ENCODE results near the gene MEG3.

The MEG3 gene

DNA sequence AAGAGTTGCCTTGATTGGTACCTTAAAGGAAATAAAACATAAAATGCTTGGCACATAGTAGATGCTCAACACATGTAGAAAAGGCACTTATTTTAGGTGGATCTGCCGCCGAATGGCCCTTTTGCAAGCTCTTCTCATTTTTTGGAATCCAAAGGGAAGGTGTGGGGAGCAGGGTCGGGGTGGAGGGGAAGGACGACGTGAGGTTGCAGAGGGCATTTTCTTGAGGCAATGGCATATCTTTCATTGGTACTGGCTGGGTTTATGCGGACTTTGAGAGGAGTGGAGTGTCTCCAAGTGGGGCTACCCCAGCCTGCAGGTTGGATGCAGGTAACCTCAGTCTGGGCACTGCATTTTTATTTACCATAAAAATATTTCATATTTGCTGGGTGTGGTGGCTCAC lies 69.5 kb downstream of the MEG3 start:
- DNase-seq (ENCODE audit: low read depth in 2 of 2), result no peak

DNA sequence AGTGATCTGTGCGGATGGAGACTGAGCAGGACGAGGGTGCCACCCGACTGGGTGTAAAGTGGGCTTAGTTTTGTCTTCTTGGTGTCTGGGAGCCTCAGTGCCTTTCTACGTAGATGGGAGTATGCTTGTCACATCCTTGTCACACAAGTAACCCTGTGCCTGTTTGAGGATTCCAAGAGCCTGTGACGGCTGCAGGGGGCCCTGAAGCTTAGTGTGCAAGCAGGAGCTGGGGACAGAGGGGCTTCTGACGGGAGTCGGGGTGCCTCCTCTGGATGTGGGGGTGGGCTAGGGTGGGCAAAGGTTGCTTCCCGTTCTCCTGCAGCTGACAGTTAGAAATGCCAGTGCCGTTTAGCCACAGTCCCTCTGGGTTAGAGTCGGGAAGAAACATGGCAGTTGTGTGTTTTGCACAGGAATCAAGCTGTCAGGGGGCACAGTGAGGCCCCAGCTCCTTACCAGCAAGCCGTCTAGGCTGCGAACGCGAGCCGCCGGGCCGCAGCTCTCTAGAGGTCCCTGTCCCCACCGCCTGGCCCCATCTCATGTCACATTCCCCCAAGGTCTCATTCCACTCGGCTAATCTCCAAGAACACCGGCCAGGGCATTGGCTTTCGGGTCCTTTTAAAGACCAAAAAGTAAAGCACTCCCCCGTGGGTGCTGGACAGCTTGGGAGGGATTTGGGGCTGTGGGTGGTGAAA lies 70.6 kb downstream of the MEG3 start:
- no peak for DNase-seq (ENCODE audit: low read depth in 2 of 2)

DNA sequence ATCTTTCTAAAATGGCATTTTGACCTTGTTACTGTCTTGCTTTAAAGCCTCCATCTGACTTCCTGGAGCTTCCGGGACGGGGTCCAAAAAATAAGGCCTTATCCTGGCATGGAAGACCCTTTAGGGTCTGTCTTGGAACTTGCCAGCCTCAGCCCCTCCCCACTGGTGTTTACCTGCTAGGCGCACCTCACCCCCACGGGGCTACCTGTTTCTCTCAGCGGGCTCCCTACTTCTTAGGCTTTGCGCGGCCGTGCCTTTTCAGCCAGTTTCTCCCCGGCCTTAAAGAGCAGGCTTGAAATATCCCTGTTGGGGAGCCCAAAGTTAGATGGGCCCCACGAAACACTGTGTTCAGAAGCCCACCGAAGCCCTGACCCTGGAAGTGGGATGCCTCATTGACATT lies 72.5 kb downstream of the MEG3 start:
- no peak for DNase-seq (ENCODE audit: low read depth in 2 of 2)

DNA sequence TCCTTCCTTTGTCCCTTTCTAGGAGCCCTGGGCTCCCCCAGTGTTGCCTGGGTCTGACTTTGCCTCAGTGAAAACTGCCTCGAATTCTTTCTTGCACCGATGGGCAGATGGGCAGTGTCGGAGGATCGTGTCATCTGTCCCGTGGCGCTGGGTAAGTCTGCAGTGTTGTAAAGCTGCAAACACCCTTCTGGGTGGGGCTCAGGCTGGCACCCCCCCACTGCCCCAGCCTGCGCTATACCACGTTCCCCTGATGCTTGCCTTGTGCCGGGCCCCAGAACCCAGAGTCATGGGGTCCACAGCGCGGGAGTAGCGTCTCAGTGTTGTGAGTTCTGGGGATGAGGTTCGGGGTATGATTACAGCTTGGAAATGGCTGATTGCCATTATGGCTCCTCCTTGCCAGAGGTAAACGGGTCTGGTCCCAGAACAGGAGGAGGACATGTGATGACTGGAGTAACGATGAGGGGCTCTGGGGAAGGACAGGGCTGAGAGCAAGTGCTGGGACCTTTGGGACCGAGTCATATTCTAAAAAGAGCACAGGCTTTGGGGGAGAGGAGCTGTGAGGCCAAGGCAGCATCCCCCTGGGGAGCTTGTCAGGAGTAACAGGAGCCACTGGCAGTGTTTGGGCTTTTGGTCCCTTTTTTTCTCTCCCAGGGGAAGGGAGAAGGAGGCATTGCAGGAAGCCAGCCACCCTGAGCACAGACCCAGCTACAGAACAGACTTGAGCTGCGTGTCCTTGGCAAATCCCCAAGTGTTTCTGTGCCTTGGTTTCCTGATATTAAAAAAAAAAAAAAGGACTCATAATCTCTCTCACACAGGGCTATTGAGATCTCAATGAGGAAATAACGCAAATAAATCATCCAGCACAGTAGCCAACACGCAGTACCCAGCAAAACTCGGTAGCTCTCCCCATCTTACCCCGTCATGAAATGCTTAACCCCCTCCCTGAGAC lies 73.3 kb downstream of the MEG3 start:
- DNase-seq (ENCODE audit: low read depth in 2 of 2), result no peak

DNA sequence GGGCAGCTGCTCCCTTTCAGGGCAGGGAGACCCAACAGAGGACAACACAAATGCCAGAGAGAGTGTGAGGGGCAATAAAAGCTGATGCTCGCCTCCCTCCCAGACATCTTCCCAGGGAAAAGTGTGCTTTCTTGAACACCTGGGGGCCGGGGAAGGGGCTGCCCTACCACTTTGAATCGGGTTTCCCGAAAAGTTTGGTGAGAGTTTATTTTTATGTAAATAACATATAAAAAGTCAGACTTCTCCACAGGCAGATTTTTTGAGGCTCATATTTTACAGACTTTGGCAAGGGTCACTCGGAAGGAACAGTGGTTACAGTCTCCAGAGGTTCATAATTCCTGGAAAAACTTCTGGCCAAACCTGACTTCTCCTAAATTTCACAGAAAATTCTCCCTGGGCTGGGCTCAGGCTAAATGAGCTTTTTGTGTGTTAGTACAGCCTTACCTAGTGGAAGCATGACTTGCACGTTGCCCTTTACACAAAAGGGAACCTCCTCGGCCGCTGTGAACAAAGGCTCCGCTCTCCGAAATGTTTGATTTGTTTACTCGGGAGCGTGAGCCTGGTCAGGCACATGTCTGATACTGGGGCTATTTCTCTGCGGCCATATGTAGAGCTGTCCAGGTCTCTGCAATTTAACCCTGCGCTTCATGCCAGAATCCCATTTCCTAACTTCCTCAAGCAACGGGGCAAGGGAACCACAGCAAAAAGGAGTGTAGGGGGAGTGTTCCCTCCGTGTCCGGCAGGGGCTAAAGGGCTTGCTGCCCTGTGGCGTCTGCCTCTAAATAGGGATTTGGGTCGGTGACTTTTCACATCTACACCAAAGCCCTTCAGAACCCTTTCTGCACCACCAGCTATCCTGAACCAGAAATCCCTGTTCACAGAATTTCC lies 74.2 kb downstream of the MEG3 start:
- no peak for DNase-seq (ENCODE audit: low read depth in 2 of 2)

DNA sequence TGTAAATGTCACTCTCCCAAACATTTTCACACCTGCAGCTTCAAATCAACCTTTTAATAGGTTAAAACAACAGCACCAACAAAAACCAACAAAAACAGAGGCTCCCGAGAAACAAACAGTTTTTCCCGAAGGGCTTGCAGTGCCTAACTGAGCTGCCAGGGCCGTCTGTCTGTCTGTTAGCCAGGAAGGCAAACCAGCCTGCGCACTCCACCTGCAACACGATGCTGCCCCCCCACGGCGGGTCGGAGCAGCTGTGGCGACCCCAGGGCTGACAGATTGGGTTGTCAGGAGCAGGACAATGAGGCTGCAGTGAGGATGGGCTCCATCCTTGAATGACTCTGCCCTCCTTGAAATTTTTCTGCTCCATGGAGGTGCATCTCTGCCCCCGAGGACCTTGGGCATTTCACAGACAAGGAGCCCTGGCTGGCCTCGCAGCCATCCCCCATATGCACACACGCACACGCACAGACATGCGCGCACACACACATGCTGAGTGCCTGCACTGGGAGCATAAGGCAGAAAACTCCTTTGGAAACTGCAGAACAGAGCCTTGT lies 75.0 kb downstream of the MEG3 start:
- DNase-seq (ENCODE audit: low read depth in 2 of 2), result no peak

DNA sequence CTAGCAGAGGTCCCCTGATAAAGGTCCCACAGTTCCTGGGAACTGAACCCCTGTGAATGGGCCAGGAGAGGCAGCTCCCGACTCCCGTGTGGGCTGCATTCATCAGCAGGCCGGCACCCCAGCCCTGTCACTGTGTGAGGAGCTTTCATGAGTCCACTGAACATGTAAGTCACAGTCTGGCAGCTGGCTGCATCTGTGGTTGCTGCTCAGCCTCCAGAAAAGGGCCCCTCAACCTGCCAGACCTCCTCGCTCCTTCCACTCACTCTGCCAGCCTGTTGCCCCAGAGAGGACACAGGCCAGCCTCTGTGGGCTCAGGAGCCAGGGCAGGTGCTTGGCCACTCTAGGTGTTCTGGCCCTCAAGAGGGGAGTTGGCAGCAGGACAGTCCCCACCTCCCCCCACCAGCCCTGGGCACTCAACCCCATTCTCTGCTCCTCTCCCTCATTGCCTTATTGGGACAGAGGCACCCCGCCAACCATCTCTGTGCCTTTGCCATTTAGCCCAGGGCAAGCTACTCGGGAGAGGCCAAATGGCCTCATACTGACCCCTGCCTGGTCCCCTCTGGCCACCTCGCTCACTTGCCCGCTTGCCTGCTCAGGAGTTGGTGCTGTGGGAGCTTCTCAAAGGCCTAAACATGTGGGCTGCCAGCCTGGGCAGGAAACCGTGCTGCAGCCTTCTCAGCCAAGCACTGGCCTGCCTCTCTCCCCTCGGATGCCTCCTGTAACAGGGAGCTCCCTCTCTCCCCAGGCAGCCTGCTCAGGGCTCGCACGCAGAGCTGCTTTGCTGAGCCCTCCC lies 75.7 kb downstream of the MEG3 start:
- no peak for DNase-seq (ENCODE audit: low read depth in 2 of 2)

DNA sequence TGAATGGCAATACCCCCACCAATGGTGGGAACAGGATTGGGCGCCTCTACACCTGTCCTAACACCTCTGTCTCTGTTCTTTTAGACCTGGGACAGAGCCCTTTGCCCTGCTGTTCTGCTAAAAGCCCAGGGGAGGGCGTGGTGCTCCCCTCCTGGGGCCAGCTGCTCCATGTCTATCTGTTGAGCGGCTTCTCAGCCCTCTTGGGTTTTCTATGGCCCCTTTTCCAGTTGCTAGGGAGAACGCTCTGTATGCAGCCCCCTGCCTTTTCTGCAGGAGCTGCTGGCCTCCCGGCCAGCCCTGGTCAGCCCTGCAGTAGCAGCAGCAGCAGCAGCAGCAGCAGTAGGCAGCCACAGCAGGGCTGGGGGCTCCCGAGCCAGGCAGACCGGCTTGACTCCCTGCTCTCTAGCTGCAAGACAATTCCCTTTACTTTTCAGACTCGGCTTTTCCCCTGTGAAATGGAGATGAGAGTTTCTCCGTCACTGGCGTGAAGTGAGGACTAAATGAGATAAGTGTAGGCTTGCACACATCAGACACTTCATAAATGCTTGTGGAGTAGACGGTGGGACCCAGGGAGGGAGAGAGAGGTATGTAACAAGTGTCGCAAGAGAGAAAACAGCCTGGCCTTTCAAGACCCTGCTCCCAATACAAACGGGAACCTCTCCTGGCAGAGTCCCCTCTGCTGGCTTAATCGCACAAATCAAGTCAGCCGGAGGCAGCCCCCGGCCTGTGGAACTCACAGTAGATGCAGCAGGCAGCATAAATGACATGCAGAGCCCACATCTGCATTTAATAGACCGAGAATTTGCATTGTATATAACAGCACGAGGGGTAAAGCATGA lies 76.6 kb downstream of the MEG3 start:
- no peak for DNase-seq (ENCODE audit: low read depth in 2 of 2)

DNA sequence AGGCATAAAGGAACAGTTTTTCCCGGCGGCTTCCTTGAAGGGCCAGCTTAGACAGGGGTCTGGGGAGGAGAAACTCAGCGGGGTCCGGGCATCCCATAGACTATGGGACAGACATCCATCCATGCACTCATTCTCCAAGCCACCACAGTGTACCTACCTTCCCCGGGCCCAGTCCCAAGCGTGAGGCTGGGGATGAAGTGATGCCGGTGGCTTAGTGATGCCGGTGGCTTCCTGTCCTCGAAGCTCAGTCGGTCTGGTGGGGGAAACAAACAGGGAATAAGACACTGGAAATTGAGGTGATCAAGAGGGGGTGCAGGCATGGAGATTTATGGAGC lies 77.2 kb downstream of the MEG3 start:
- no peak for DNase-seq (ENCODE audit: low read depth in 2 of 2)

DNA sequence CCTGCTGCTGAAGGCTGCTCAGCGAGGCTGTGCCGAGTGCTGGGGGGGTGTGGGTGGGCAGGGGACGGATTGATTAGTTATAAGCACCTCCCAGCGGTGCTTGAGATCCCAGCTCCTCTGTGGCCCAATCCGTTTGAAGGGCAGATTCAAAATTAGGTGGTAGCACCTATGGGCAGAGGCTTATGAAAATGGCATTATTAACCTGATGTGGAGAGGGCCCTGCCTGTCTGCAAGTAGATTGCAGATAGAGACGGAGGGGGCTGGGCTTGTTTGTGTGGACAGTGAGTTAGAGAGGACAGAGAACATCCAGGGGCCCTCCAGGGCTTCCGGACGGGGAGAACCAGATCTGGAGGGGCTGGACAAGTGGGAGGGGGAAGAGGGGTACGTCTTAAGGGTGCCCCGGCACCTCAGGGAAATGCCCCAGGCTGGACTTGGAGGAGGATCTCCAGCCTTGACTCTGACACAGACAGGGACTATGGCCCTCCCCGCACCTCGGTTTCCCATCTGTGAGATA lies 77.8 kb downstream of the MEG3 start, which contains the start of gene RTL1:
RTL1 (minus strand) TSS at position 51 of the 514 bp plus-strand sequence. CDS start 18,934 bp downstream, outside the sequence.
- no peak for DNase-seq (ENCODE audit: low read depth in 2 of 2)

DNA sequence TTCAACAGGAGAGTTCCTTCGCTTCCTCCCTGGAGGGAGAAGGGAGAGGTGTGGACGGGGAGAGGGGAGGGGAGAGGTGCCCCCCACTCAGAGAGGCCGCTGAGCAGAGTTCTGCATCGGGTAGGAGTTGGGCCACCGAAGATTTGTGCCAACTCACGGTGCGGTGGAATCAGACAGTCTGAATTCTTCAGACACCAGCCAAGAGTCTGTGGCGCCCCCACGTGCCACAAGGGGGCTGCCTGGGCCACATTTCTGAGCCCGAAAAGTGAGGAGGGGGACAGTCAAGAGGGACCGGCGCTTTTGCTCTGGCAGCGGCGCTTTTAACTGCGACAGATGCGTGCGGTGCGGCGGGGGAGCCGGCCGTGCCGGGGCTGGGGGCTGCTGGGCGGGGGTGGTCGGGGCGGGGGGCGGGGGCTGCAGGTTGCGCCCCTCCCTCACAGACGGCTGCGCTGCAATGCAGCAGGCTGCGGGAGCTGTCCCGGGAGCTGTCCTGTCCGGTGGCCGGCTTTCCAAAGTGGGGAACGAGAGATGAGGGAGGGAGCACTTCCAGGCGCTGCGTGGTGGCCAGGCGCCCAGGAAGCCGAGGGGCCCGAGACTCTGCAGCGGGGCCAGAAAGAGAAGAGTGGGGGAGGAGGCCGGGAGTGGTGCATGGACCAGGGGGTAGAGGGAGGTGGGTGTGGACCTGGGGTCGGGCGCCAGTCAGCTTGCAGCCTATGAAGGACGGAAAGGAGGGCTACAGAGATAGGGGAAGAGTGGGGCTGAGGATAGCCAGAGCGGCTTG lies 78.6 kb downstream of the MEG3 start:
- DNase-seq (ENCODE audit: low read depth in 2 of 2), result no peak

DNA sequence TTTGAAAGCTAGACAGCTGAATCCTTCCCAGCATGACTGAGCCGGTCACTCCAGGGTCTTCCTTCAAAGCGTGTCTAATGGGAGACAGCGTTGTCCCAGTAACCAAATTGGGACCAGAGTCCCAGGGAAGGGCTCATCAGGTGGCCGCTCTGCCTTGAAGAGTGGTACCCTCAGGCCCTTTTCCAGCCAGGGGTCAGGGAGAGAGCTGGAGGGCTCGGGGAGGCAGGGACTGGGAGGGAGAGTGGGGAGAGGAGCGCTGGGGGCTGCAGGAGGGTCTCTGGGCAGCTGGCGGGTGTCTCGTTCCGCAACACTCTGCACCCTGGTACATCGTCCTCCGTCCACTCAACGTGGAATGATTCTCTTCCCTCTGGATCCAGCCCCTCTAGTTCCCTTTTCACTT lies 79.2 kb downstream of the MEG3 start:
- no peak for DNase-seq (ENCODE audit: low read depth in 2 of 2)

DNA sequence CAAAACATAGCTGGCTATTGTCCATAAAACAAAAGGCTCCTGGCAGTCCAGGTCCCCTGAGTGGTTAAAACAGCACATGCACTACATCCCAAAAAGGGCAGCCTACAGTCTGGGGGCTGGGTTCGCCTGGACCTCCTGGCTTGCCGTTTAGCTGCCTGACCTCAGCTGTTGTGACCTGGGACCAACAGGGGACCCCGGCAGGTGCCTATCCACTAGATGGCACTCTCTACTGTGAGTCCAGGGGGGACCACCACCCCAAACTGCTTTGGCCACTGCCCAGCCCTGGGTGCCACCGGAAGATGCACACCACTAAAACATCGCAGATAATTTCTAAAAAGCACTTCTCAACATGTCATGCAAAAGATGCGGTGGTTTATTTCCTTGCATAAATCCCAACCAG lies 80.5 kb downstream of the MEG3 start:
- no peak for DNase-seq (ENCODE audit: low read depth in 2 of 2)

DNA sequence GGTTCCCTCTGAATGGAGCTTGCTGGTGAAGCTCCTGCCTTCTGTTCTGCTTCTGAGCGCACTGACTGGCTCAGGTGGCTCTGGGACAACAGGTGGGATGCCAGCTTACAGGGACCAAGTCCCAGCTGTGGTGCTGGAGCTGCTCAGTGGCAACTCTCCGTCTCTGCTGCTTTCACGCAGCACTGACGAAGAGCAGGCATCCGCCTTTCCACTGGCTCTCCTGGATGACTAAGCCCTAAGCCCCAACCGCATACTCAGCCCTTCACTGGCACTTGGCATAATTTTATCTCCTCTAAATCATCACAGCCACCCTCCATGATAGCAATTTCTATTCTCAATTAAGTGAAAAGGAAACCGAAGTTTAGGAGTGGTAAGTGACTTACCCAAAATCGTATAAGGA lies 81.3 kb downstream of the MEG3 start:
- no peak for DNase-seq (ENCODE audit: low read depth in 2 of 2)

DNA sequence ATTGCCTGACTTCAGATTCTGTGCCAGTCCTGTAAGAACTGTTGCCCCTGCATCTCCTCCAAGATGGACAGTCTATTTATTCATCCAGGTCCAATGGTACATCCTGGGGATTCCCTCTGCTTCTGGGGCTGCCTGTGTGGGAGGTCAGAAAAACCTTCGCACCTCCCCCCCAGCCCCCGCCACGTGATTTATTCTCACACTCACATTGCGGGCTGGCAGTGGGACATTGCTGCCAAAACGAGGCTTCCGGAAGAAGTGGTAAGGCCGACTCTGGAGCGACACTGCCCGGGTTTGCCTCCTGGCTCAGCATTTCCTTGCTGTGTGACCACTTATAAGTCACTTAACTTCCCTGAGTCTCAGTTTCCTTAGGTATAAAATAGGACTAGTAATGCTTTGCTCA lies 83.5 kb downstream of the MEG3 start:
- DNase-seq (ENCODE audit: low read depth in 2 of 2), result no peak

Measured in activated CD4-positive, alpha-beta T cell treated with anti-CD3 and anti-CD28 coated beads for 24 hours (primary cell).